Caco-2 (cell line): ENCODE measurements around the gene HSD17B3. TPM values are rescaled to one million over a fixed set of nuclear protein-coding genes. Genes with fewer than 3 reads are reported as not detected.

Experiments used
- BruUV-seq: library from RNA; stranded (reverse); fragments of 400-500 nt; replicated peaks from 2 replicates; lab custom pipeline; 2021; lab: Mats Ljungman, UMichigan
- CTCF ChIA-PET: fragments of 300-600 bp; sonication (Branson Sonifier 250); formaldehyde crosslinking; loops from one replicate; lab custom pipeline; 2022; ENCODE audit warnings: antibody characterized with exemption; lab: Charles Lee
- POLR2A ChIA-PET: fragments of 300-600 bp; sonication (Branson Sonifier 250); formaldehyde crosslinking; loops from one replicate; lab custom pipeline; 2022; ENCODE audit warnings: antibody characterized with exemption; lab: Charles Lee
- DNase-seq, 2 experiments: peaks; one replicate each; pipeline versions ENCODE4 v3.0.0 to v3.0.0-alpha.2; 2020 to 2022
- H3K27me3 ChIP-seq: replicated peaks from 2 replicates; pipeline ENCODE4 v1.6.0; 2011; ENCODE audit warnings: low read length; ENCODE audit not compliant: control insufficient read depth, insufficient read depth
- H3K36me3 ChIP-seq: 2 replicates; pipeline ENCODE4 v1.5.1; 2011; ENCODE audit warnings: low read length; ENCODE audit not compliant: control insufficient read depth, insufficient read depth
- H3K4me1 ChIP-seq: fragments of 250-450 bp; sonication (Bioruptor Pico); 2 replicates; pipeline ENCODE4 v1.5.1; 2020; ENCODE audit warnings: mild to moderate bottlenecking
- H3K4me3 ChIP-seq: 2 replicates; pipeline ENCODE4 v1.5.1; 2011; ENCODE audit warnings: low read depth, mild to moderate bottlenecking, control low read depth, low read length
- H3K9me3 ChIP-seq: fragments of 250-450 bp; sonication (Bioruptor Pico); 2 replicates; pipeline ENCODE4 v1.5.1; 2020; ENCODE audit warnings: mild to moderate bottlenecking, moderate library complexity
- H3K27ac Mint-ChIP-seq: one replicate; pipeline ENCODE4 v1.8.0; 2022; ENCODE audit warnings: mixed read lengths; ENCODE audit not compliant: unreplicated experiment
- H3K27me3 Mint-ChIP-seq: one replicate; pipeline ENCODE4 v1.8.0; 2022; ENCODE audit warnings: mixed read lengths; ENCODE audit not compliant: insufficient read depth, unreplicated experiment
- H3K36me3 Mint-ChIP-seq: one replicate; pipeline ENCODE4 v1.8.0; 2022; ENCODE audit warnings: mild to moderate bottlenecking, mixed read lengths; ENCODE audit not compliant: insufficient read depth, unreplicated experiment
- H3K4me1 Mint-ChIP-seq: one replicate; pipeline ENCODE4 v1.8.0; 2022; ENCODE audit warnings: low read depth, mixed read lengths; ENCODE audit not compliant: unreplicated experiment
- H3K4me3 Mint-ChIP-seq: one replicate; pipeline ENCODE4 v1.8.0; 2022; ENCODE audit warnings: mild to moderate bottlenecking, moderate library complexity, mixed read lengths; ENCODE audit not compliant: unreplicated experiment
- H3K9me3 Mint-ChIP-seq: one replicate; pipeline ENCODE4 v1.8.0; 2022; ENCODE audit warnings: mixed read lengths; ENCODE audit not compliant: unreplicated experiment
- CTCF ChIP-seq, 2 experiments: fragments of 200-600 bp in 1 of 2; IDR thresholded peaks; 1 replicate in 1 of 2; 2 replicates in 1 of 2; pipeline versions ENCODE4 v1.5.1 to v1.8.0; 2011 to 2022; ENCODE audit warnings: antibody characterized with exemption in 1 of 2, control low read depth in 1 of 2, inconsistent platforms in 1 of 2, low read depth in 1 of 2, low read length in 1 of 2, mild to moderate bottlenecking in 1 of 2, moderate library complexity in 1 of 2; ENCODE audit not compliant: insufficient read depth in 1 of 2, severe bottlenecking in 1 of 2, unreplicated experiment in 1 of 2
- intact Hi-C: fragments of 100-400 bp; cut with micrococcal nuclease; formaldehyde crosslinking; loops from one replicate; pipeline ENCODE4 v1.10.0; 2022; ENCODE audit not compliant: unreplicated experiment
- total RNA-seq: library from RNA; stranded (reverse); gene quantifications from 2 replicates; pipeline ENCODE4 v1.2.3, GENCODE V29; 2022

The HSD17B3 gene
- total RNA-seq, 1 experiment from 2014 or later = not detected

GRCh38 chr9:96299823-96300222 is 2.2 kb downstream of the HSD17B3 start:
- H3K27ac Mint-ChIP-seq = no peak overlapping the region
- TF ChIP-seq CTCF (IDR thresholded peaks at IDR 0.05; ENCODE audit: insufficient read depth in 1 of 2, low read depth in 1 of 2, low read length in 1 of 2, severe bottlenecking in 1 of 2, unreplicated experiment in 1 of 2) = no peak
- DNase-seq = no peak
- no peaks in the 10 kb centered on the region for H3K27me3 Mint-ChIP-seq
- Histone ChIP-seq H3K9me3 (no peaks in the 10 kb centered on the region), H3K36me3 (no peaks in the 10 kb centered on the region), H3K4me1 (no peaks in the 10 kb centered on the region), H3K27me3 (no peaks in the 10 kb centered on the region), H3K4me3 (no peak overlapping the region)
- ChIA-PET CTCF (no interaction called here), POLR2A (no interaction called here)
- H3K4me3 Mint-ChIP-seq = no peak overlapping the region
- H3K4me1 Mint-ChIP-seq = peaks cover 7% of the 10 kb centered on the region
- no TSS peak for BruUV-seq
- intact Hi-C loops = no loop called here
- H3K36me3 Mint-ChIP-seq = no peaks in the 10 kb centered on the region
- peaks cover under 1% of the 10 kb centered on the region for H3K9me3 Mint-ChIP-seq

DNA sequence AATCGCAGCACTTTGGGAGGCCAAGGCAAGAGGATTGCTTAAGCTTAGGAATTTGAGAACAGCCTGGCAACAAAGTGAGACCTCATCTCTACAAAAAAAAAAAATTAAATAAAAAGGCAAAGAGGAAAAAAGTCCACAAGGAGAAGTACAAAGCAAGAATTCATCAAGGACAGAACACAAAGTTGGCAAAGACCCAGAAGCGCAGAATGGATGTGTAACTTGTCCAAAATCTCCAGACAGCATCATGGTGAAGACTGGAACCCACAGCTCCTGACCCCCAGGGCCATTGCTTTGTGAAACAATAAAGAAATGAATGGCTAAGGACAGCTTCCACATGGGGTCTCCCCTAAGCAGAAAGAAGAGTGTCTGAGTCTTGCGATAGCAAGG is 7.8 kb downstream of the HSD17B3 start:
- DNase-seq = no peak
- no peak overlapping the region for H3K27ac Mint-ChIP-seq
- intact Hi-C loops = no loop called here
- Histone ChIP-seq H3K36me3 (no peaks in the 10 kb centered on the region), H3K27me3 (no peaks in the 10 kb centered on the region), H3K4me3 (no peak overlapping the region), H3K4me1 (no peaks in the 10 kb centered on the region), H3K9me3 (no peaks in the 10 kb centered on the region)
- no peak overlapping the region for H3K4me3 Mint-ChIP-seq
- no peak for TF ChIP-seq CTCF (IDR thresholded peaks at IDR 0.05; ENCODE audit: insufficient read depth in 1 of 2, low read depth in 1 of 2, low read length in 1 of 2, severe bottlenecking in 1 of 2, unreplicated experiment in 1 of 2)
- POLR2A ChIA-PET = no interaction called here
- peaks cover 10% of the 10 kb centered on the region for H3K4me1 Mint-ChIP-seq
- H3K36me3 Mint-ChIP-seq = no peaks in the 10 kb centered on the region
- peaks cover 7% of the 10 kb centered on the region for H3K9me3 Mint-ChIP-seq
- no TSS peak for BruUV-seq
- CTCF ChIA-PET = interaction anchor here (1.3 kb wide), 1 partner anchor 62 kb away, joined by 3 read pairs; no protein-coding TSS in a partner anchor
- no peaks in the 10 kb centered on the region for H3K27me3 Mint-ChIP-seq

GRCh38 chr9:96293498-96294158 is 8.3 kb downstream of the HSD17B3 start:
- no peak overlapping the region for H3K4me3 ChIP-seq
- no TSS peak for BruUV-seq
- no peaks in the 10 kb centered on the region for H3K27me3 ChIP-seq
- Mint-ChIP-seq H3K9me3 (peaks cover 7% of the 10 kb centered on the region), H3K36me3 (no peaks in the 10 kb centered on the region), H3K4me1 (peaks cover 10% of the 10 kb centered on the region), H3K27me3 (no peaks in the 10 kb centered on the region), H3K27ac (no peak overlapping the region), H3K4me3 (no peak overlapping the region)
- no peak for TF ChIP-seq CTCF (IDR thresholded peaks at IDR 0.05; ENCODE audit: insufficient read depth in 1 of 2, low read depth in 1 of 2, low read length in 1 of 2, severe bottlenecking in 1 of 2, unreplicated experiment in 1 of 2)
- DNase-seq = no peak
- intact Hi-C loops = no loop called here
- CTCF ChIA-PET = interaction anchor here (1.3 kb wide), 1 partner anchor 61 kb away, joined by 3 read pairs; no protein-coding TSS in a partner anchor
- POLR2A ChIA-PET = no interaction called here
- H3K9me3 ChIP-seq = no peaks in the 10 kb centered on the region
- H3K4me1 ChIP-seq = no peaks in the 10 kb centered on the region
- H3K36me3 ChIP-seq = no peaks in the 10 kb centered on the region
